VCaP (cell line): ENCODE data around the gene TCF7L1.
"Not testable (repeated sequence)": the region's sequence is repeated elsewhere in the genome, so short reads cannot be mapped to it uniquely, and the experiment has no call there.

Experiments used
- H3K27ac ChIP-seq: fragments of 450-650 bp; 2 replicates; pipeline ENCODE4 v1.5.1; 2017
- TF ChIP-seq, protein P1 (sequence below): fragments of 450-650 bp; conservative IDR thresholded peaks from 2 replicates; pipeline ENCODE4 v1.5.1; 2017; ENCODE audit warnings: mild to moderate bottlenecking, moderate library complexity

Gene TCF7L1

GRCh38 chr2:85116207-85116606, 17.0 kb upstream of the TCF7L1 start:
- TF ChIP-seq, protein P1, sequence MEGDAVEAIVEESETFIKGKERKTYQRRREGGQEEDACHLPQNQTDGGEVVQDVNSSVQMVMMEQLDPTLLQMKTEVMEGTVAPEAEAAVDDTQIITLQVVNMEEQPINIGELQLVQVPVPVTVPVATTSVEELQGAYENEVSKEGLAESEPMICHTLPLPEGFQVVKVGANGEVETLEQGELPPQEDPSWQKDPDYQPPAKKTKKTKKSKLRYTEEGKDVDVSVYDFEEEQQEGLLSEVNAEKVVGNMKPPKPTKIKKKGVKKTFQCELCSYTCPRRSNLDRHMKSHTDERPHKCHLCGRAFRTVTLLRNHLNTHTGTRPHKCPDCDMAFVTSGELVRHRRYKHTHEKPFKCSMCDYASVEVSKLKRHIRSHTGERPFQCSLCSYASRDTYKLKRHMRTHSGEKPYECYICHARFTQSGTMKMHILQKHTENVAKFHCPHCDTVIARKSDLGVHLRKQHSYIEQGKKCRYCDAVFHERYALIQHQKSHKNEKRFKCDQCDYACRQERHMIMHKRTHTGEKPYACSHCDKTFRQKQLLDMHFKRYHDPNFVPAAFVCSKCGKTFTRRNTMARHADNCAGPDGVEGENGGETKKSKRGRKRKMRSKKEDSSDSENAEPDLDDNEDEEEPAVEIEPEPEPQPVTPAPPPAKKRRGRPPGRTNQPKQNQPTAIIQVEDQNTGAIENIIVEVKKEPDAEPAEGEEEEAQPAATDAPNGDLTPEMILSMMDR, result no peak
- no peak overlapping the region for H3K27ac ChIP-seq

GRCh38 chr2:85119900-85120299, 13.3 kb upstream of the TCF7L1 start:
- H3K27ac ChIP-seq, result no peak overlapping the region

DNA sequence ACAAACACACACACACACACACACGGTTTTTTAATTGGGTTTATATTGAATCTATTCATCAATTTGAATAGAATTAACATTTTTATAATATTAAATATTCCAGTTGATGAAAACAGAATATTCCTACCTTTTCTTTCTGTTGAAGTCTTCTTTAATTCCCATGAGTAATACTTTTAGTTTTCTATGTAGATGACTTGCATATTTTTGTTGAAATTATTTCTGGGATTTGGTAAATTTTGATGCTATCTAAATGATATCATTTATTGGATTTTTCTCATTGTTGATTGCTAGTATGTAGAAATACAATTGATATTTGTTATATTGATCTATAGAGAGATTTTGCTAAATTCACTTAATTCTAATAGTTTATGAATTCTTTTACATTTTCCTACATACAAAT, 12.8 kb upstream of the TCF7L1 start:
- no peak overlapping the region for H3K27ac ChIP-seq
- TF ChIP-seq, protein P1, result no peak

More at GRCh38 chr2:85119900-85120299, 13.3 kb upstream of the TCF7L1 start:
- TF ChIP-seq, protein P1, result no peak

- not testable (repeated sequence) for H3K27ac ChIP-seq
Measured at GRCh38 chr2:85126462-85126861, 6.7 kb upstream of the TCF7L1 start.

DNA sequence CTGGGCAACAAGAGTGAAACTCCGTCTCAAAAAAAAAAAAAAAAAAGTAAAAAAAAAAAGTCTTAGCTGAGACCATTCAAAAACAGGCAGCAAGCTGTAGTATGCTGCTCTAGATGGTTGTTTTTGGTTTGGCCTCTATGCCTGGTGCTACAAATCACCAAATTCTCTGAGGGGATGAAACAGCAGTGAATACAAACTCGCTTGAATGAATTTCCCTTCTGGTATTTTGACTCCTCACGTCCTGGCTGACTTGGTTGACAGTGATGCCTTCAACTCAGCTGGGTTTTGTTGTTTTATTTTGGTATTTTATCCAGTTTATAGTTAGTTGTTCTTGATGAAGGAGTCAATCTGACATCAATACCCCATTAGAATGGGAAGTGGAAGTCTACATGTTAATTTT, 3.3 kb upstream of the TCF7L1 start:
- TF ChIP-seq, protein P1, result no peak
- H3K27ac ChIP-seq, result no peak overlapping the region

GRCh38 chr2:85130407-85130806, 2.8 kb upstream of the TCF7L1 start:
- H3K27ac ChIP-seq, result no peak overlapping the region
- TF ChIP-seq, protein P1, result no peak

DNA sequence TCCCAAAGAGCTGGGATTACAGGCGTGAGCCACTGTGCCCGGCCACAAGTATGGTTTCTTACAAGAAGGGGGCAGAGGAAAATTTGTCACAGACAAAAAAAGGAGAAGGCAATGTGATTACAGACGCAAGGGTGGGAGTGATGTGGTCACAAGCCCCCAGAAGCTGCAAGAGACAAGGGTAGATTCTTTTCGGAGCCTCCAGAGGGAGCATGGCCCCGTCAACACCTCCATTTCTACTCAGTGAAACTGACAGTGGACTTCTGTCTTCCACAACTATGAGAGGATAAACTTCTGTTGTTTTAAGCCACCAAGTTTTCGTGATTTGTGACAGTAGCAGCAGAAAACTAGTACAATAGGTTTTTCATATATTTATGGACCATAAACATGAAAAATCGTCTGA, 2.1 kb upstream of the TCF7L1 start:
- TF ChIP-seq, protein P1, result peak; percentile 31
- no peak overlapping the region for H3K27ac ChIP-seq

DNA sequence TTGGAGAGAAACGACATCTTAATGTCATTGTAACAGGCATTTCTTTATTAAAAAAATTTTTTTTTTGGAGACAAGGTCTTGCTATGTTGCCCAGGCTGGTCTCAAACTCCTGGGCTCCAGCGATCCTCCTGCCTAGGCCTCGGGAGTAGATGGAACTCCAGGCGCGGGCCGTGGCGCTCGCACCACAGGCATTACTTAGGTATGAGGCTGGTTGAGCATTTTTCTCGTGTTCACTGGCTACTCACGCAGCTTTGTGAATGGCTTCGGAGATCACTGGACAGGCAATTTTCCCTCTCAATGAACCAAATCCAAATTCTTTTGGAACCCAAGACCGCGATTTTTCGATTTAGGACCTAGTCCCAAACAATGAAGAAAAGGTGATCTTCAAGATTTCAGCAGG, 795 bp upstream of the TCF7L1 start:
- no peak overlapping the region for H3K27ac ChIP-seq
- TF ChIP-seq, protein P1, result no peak
